HepG2 (cell line): ENCODE results near the gene SNRPD3. TPM values are rescaled to one million over a fixed set of nuclear protein-coding genes. Genes with fewer than 3 reads are reported as not detected.

Experiments used
- CEBPB ChIP-seq: IDR thresholded peaks from 2 replicates; pipeline ENCODE4 v1.6.1; 2011; ENCODE audit warnings: low read depth, low read length, improper control_type of control experiment, borderline replicate concordance
- CEBPG ChIP-seq: IDR thresholded peaks from 2 replicates; pipeline ENCODE4 v1.6.1; 2016
- FOXP1 ChIP-seq, 2 experiments: fragments of 450-650 bp in 1 of 2; IDR thresholded peaks; 2 replicates each; pipeline ENCODE4 v1.6.1; 2017 to 2018; ENCODE audit warnings: antibody characterized with exemption in 1 of 2
- GTF2F1 ChIP-seq: fragments of 150-350 bp; IDR thresholded peaks from 2 replicates; pipeline ENCODE4 v1.6.1; 2014; ENCODE audit warnings: low read length
- HOXA9 ChIP-seq: sonication (generic); formaldehyde crosslinking; IDR thresholded peaks from 2 replicates; pipeline ENCODE4 v1.8.1; 2022; ENCODE audit warnings: missing genetic modification reagents, mild to moderate bottlenecking, moderate library complexity, borderline replicate concordance
- KDM1A ChIP-seq: IDR thresholded peaks from 2 replicates; pipeline ENCODE4 v1.6.1; 2016; ENCODE audit warnings: missing compliant biosample characterization
- NCOA2 ChIP-seq: sonication (generic); formaldehyde crosslinking; IDR thresholded peaks from 2 replicates; pipeline ENCODE4 v1.8.0; 2022; ENCODE audit warnings: inconsistent platforms
- ONECUT2 ChIP-seq: sonication (generic); formaldehyde crosslinking; IDR thresholded peaks from 2 replicates; pipeline ENCODE4 v1.4.0; 2020; ENCODE audit warnings: missing genetic modification reagents
- PHF21A ChIP-seq: sonication (generic); formaldehyde crosslinking; IDR thresholded peaks from 2 replicates; pipeline ENCODE4 v1.5.0; 2020; ENCODE audit warnings: mild to moderate bottlenecking, missing genetic modification reagents
- SIX1 ChIP-seq: sonication (generic); formaldehyde crosslinking; IDR thresholded peaks from 2 replicates; pipeline ENCODE4 v1.4.0; 2020; ENCODE audit warnings: missing genetic modification reagents, borderline replicate concordance
- ZMYM2 ChIP-seq: sonication (generic); formaldehyde crosslinking; IDR thresholded peaks from 2 replicates; pipeline ENCODE4 v1.8.0; 2022; ENCODE audit warnings: mild to moderate bottlenecking, missing genetic modification reagents
- ZNF776 ChIP-seq: sonication (generic); formaldehyde crosslinking; IDR thresholded peaks from 2 replicates; pipeline ENCODE4 v1.4.0; 2020; ENCODE audit warnings: mild to moderate bottlenecking, missing genetic modification reagents
- ZNF782 ChIP-seq: sonication (generic); formaldehyde crosslinking; IDR thresholded peaks from 2 replicates; pipeline ENCODE4 v1.4.0; 2020; ENCODE audit warnings: missing genetic modification reagents, mild to moderate bottlenecking, borderline replicate concordance
- polyA plus RNA-seq, 8 experiments: library from polyadenylated mRNA; depleted of rRNA in 3 of 8; stranded (reverse) in 7 of 8; unstranded in 1 of 8; fragments of >200 nt; fragmentation: Illumina TruSeq in 4 of 8; extraction: Trizol in 4 of 8; gene quantifications; 2 replicates each; pipeline versions ENCODE4 v1.2.1 to v1.2.3, GENCODE V29; 2011 to 2016; ENCODE audit warnings: low read depth in 4 of 8, missing spikeins in 1 of 8, mixed read lengths in 1 of 8; ENCODE audit not compliant: insufficient read depth in 1 of 8
- total RNA-seq, 5 experiments: library from RNA; depleted of rRNA; stranded (reverse); fragments of >200 nt; fragmentation: Illumina TruSeq; extraction: Trizol; gene quantifications; 2 replicates each; pipeline ENCODE4 v1.2.3, GENCODE V29; 2016; ENCODE audit warnings: low read depth in 1 of 5
- TF ChIP-seq, protein P1 (sequence below): sonication (generic); formaldehyde crosslinking; IDR thresholded peaks from 2 replicates; pipeline ENCODE4 v1.5.0; 2020; ENCODE audit warnings: mild to moderate bottlenecking, missing genetic modification reagents, borderline replicate concordance
- TF ChIP-seq, protein P2 (sequence below): sonication (generic); formaldehyde crosslinking; IDR thresholded peaks from 2 replicates; pipeline ENCODE4 v1.5.0; 2020; ENCODE audit warnings: missing genetic modification reagents
- TF ChIP-seq, protein P3 (sequence below): sonication (generic); formaldehyde crosslinking; IDR thresholded peaks from 2 replicates; pipeline ENCODE4 v1.5.1; 2020; ENCODE audit warnings: mild to moderate bottlenecking, missing genetic modification reagents, moderate library complexity

The SNRPD3 gene
- total and polyA plus RNA-seq, 2 of the 13 experiments (the other 11 are each of a cell fraction or from before 2014, with no cell fraction given): 110 to 209 TPM

DNA sequence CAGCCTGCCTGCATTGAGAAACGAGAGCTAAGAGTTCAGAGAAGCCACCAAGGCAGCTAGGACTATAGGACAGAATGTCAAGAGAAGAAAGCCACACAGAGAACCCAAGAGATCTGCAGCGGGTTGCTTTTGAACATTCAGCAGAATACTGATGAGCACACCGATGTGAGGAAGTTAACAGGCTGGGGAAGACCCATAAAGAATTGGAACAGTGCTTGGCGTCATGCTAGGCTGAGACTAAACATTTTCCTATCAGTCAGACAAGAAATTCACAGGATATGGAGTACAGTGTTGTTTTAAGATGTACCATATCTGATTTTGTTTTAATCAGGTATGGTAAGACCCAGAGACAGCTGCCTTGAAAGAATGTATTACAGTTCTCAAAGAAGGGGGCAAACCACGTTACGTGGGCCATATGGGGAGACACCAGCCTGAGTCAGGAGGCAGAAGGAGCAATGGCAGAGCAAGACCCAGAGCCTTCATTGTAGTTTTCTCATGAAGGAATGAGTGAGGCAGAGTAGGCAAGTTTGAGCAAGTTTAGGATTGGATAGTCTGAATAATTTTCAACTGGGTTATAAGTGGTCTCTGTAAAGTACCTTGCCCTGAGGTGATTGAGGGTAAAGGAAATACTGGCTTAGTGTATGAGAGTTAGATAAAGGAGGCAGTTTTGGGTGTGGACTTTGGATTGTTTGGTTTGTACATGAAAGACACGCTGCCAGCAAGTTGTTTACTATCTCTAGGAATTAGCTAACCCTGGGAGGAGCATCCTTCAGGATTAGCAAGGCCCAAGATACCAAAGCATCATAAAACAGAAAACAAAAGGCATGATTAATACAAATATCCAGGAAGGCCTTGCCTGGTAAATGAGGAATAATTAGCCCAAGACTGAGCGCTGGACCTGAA is 22.8 kb downstream of the SNRPD3 start (continued):
- TF ChIP-seq FOXP1 (IDR thresholded peaks at IDR 0.05): peak; percentile 80; the same call in 1 of the 2 replicates
- TF ChIP-seq FOXP1 (CRISPR knock-in tag; IDR thresholded peaks at IDR 0.05): peak; percentile 97
- TF ChIP-seq PHF21A (CRISPR knock-in tag): peak; percentile 96
- TF ChIP-seq ZMYM2 (CRISPR knock-in tag): peak; percentile 58; the same call in 1 of the 2 replicates
- peak; percentile 82 for TF ChIP-seq CEBPG (CRISPR knock-in tag)
- peak; percentile 97 for TF ChIP-seq NCOA2 (CRISPR knock-in tag)
- TF ChIP-seq, protein P1, sequence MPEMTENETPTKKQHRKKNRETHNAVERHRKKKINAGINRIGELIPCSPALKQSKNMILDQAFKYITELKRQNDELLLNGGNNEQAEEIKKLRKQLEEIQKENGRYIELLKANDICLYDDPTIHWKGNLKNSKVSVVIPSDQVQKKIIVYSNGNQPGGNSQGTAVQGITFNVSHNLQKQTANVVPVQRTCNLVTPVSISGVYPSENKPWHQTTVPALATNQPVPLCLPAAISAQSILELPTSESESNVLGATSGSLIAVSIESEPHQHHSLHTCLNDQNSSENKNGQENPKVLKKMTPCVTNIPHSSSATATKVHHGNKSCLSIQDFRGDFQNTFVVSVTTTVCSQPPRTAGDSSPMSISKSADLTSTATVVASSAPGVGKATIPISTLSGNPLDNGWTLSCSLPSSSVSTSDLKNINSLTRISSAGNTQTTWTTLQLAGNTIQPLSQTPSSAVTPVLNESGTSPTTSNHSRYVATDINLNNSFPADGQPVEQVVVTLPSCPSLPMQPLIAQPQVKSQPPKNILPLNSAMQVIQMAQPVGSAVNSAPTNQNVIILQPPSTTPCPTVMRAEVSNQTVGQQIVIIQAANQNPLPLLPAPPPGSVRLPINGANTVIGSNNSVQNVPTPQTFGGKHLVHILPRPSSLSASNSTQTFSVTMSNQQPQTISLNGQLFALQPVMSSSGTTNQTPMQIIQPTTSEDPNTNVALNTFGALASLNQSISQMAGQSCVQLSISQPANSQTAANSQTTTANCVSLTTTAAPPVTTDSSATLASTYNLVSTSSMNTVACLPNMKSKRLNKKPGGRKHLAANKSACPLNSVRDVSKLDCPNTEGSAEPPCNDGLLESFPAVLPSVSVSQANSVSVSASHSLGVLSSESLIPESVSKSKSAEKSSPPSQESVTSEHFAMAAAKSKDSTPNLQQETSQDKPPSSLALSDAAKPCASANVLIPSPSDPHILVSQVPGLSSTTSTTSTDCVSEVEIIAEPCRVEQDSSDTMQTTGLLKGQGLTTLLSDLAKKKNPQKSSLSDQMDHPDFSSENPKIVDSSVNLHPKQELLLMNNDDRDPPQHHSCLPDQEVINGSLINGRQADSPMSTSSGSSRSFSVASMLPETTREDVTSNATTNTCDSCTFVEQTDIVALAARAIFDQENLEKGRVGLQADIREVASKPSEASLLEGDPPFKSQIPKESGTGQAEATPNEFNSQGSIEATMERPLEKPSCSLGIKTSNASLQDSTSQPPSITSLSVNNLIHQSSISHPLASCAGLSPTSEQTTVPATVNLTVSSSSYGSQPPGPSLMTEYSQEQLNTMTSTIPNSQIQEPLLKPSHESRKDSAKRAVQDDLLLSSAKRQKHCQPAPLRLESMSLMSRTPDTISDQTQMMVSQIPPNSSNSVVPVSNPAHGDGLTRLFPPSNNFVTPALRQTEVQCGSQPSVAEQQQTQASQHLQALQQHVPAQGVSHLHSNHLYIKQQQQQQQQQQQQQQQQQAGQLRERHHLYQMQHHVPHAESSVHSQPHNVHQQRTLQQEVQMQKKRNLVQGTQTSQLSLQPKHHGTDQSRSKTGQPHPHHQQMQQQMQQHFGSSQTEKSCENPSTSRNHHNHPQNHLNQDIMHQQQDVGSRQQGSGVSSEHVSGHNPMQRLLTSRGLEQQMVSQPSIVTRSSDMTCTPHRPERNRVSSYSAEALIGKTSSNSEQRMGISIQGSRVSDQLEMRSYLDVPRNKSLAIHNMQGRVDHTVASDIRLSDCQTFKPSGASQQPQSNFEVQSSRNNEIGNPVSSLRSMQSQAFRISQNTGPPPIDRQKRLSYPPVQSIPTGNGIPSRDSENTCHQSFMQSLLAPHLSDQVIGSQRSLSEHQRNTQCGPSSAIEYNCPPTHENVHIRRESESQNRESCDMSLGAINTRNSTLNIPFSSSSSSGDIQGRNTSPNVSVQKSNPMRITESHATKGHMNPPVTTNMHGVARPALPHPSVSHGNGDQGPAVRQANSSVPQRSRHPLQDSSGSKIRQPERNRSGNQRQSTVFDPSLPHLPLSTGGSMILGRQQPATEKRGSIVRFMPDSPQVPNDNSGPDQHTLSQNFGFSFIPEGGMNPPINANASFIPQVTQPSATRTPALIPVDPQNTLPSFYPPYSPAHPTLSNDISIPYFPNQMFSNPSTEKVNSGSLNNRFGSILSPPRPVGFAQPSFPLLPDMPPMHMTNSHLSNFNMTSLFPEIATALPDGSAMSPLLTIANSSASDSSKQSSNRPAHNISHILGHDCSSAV (CRISPR knock-in tag): no peak
- TF ChIP-seq ZNF776 (CRISPR knock-in tag): no peak
- no peak for TF ChIP-seq ZNF782
- TF ChIP-seq, protein P2, sequence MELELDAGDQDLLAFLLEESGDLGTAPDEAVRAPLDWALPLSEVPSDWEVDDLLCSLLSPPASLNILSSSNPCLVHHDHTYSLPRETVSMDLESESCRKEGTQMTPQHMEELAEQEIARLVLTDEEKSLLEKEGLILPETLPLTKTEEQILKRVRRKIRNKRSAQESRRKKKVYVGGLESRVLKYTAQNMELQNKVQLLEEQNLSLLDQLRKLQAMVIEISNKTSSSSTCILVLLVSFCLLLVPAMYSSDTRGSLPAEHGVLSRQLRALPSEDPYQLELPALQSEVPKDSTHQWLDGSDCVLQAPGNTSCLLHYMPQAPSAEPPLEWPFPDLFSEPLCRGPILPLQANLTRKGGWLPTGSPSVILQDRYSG (CRISPR knock-in tag): no peak
- no peak for TF ChIP-seq ONECUT2 (CRISPR knock-in tag)
- peak; percentile 70; the same call in 1 of the 2 replicates for TF ChIP-seq SIX1 (CRISPR knock-in tag)
- peak; percentile 81 for TF ChIP-seq KDM1A (CRISPR knock-in tag)
- no peak for TF ChIP-seq GTF2F1
- no peak for TF ChIP-seq HOXA9 (CRISPR knock-in tag)
- TF ChIP-seq CEBPB: peak; percentile 54; the same call in 1 of the 2 replicates
- TF ChIP-seq, protein P3, sequence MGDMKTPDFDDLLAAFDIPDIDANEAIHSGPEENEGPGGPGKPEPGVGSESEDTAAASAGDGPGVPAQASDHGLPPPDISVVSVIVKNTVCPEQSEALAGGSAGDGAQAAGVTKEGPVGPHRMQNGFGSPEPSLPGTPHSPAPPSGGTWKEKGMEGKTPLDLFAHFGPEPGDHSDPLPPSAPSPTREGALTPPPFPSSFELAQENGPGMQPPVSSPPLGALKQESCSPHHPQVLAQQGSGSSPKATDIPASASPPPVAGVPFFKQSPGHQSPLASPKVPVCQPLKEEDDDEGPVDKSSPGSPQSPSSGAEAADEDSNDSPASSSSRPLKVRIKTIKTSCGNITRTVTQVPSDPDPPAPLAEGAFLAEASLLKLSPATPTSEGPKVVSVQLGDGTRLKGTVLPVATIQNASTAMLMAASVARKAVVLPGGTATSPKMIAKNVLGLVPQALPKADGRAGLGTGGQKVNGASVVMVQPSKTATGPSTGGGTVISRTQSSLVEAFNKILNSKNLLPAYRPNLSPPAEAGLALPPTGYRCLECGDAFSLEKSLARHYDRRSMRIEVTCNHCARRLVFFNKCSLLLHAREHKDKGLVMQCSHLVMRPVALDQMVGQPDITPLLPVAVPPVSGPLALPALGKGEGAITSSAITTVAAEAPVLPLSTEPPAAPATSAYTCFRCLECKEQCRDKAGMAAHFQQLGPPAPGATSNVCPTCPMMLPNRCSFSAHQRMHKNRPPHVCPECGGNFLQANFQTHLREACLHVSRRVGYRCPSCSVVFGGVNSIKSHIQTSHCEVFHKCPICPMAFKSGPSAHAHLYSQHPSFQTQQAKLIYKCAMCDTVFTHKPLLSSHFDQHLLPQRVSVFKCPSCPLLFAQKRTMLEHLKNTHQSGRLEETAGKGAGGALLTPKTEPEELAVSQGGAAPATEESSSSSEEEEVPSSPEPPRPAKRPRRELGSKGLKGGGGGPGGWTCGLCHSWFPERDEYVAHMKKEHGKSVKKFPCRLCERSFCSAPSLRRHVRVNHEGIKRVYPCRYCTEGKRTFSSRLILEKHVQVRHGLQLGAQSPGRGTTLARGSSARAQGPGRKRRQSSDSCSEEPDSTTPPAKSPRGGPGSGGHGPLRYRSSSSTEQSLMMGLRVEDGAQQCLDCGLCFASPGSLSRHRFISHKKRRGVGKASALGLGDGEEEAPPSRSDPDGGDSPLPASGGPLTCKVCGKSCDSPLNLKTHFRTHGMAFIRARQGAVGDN (CRISPR knock-in tag): no peak
